ENCODE data around the gene RAP2A.

RAP2A gene

DNA sequence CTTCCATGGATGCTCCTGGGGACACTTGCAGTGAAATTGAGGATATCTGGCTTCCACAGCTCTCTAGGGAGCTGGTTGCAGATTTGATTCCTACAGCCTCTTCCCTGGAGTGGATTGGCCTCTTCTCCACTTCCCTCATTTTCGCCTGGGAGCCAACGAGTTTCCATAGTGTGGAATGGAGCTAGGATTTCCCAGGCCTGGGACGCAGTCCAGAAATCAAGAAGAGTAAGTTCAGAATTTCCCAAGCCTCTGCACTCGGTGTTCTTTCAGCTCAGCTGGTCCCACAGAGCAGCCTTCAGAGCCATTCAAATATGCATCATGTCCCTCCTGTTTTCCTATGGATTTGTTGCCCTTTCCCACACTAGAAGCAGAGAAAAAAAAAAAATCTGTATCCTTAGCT is 68.2 kb downstream of the RAP2A start:
- H3K27me3 ChIP-seq (ENCODE audit: insufficient read depth, low read length), result no peaks in the 10 kb centered on the region
- TF ChIP-seq EZH2 (IDR thresholded peaks at IDR 0.05; ENCODE audit: borderline replicate concordance, low read length) (no peak), CTCF (IDR thresholded peaks at IDR 0.05; ENCODE audit: low read length) (no peak)
- H3K9me2 ChIP-seq (ENCODE audit: low read depth, low read length), result no peaks in the 10 kb centered on the region
- H4K20me1 ChIP-seq (ENCODE audit: insufficient read depth, low read length), result no peaks in the 10 kb centered on the region
- no peaks in the 10 kb centered on the region for H3K9me3 ChIP-seq (ENCODE audit: low read length)
- H3K27ac ChIP-seq (ENCODE audit: low read depth, low read length, poor library complexity, severe bottlenecking), result no peak overlapping the region
- no peaks in the 10 kb centered on the region for H3F3A ChIP-seq (ENCODE audit: insufficient read depth, low read length)
- H3K4me2 ChIP-seq (ENCODE audit: low read length), result no peak overlapping the region
- H3K36me3 ChIP-seq (ENCODE audit: insufficient read depth, low read length), result no peaks in the 10 kb centered on the region
- no peaks in the 10 kb centered on the region for H3K79me2 ChIP-seq (ENCODE audit: insufficient read depth, low read length)
- no peak overlapping the region for H2AFZ ChIP-seq (ENCODE audit: low read length)
- H3K9ac ChIP-seq (ENCODE audit: low read length), result no peak overlapping the region
- H3K4me1 ChIP-seq (ENCODE audit: insufficient read depth, low read length, severe bottlenecking), result no peaks in the 10 kb centered on the region
- H3K4me3 ChIP-seq (ENCODE audit: low read depth, low read length, poor library complexity, severe bottlenecking), result no peak overlapping the region

- H3K36me3 ChIP-seq (ENCODE audit: insufficient read depth, low read length), result no peaks in the 10 kb centered on the region
- TF ChIP-seq EZH2 (IDR thresholded peaks at IDR 0.05; ENCODE audit: borderline replicate concordance, low read length) (no peak), CTCF (IDR thresholded peaks at IDR 0.05; ENCODE audit: low read length) (no peak)
- H3K4me3 ChIP-seq (ENCODE audit: low read depth, low read length, poor library complexity, severe bottlenecking), result no peak overlapping the region
- no peak overlapping the region for H3K27ac ChIP-seq (ENCODE audit: low read depth, low read length, poor library complexity, severe bottlenecking)
- H3K27me3 ChIP-seq (ENCODE audit: insufficient read depth, low read length), result no peaks in the 10 kb centered on the region
- no peaks in the 10 kb centered on the region for H4K20me1 ChIP-seq (ENCODE audit: insufficient read depth, low read length)
- no peaks in the 10 kb centered on the region for H3K9me2 ChIP-seq (ENCODE audit: low read depth, low read length)
- H3K9me3 ChIP-seq (ENCODE audit: low read length), result no peaks in the 10 kb centered on the region
- no peaks in the 10 kb centered on the region for H3F3A ChIP-seq (ENCODE audit: insufficient read depth, low read length)
- H3K9ac ChIP-seq (ENCODE audit: low read length), result no peak overlapping the region
- H2AFZ ChIP-seq (ENCODE audit: low read length), result no peak overlapping the region
- no peaks in the 10 kb centered on the region for H3K79me2 ChIP-seq (ENCODE audit: insufficient read depth, low read length)
- H3K4me1 ChIP-seq (ENCODE audit: insufficient read depth, low read length, severe bottlenecking), result no peaks in the 10 kb centered on the region
- no peak overlapping the region for H3K4me2 ChIP-seq (ENCODE audit: low read length)
These were observed 68.7 kb downstream of the RAP2A start for GRCh38 chr13:97502706-97503105.

DNA sequence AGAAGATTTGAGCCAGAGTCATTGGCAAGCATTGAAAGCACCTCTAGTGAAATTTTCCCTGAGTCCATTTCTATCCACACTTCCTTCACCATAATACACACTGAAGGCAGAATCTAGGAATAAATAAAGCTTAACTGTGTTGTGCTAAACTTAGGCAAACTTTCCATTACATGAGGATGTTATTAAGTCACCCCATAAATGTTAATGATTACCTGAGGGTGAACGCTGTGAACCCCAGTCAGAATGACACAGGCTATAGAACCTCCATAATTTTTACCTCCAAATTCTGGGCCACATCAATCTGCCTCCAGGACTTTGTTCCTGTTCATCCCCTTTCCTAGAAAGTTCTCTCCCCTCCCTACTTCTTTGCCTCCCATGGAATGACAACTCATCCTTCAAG is 71.0 kb downstream of the RAP2A start:
- H3K79me2 ChIP-seq (ENCODE audit: insufficient read depth, low read length), result no peaks in the 10 kb centered on the region
- no peaks in the 10 kb centered on the region for H3F3A ChIP-seq (ENCODE audit: insufficient read depth, low read length)
- H3K4me3 ChIP-seq (ENCODE audit: low read depth, low read length, poor library complexity, severe bottlenecking), result no peak overlapping the region
- no peak overlapping the region for H2AFZ ChIP-seq (ENCODE audit: low read length)
- H3K9me2 ChIP-seq (ENCODE audit: low read depth, low read length), result no peaks in the 10 kb centered on the region
- H3K27me3 ChIP-seq (ENCODE audit: insufficient read depth, low read length), result no peaks in the 10 kb centered on the region
- no peaks in the 10 kb centered on the region for H4K20me1 ChIP-seq (ENCODE audit: insufficient read depth, low read length)
- no peaks in the 10 kb centered on the region for H3K36me3 ChIP-seq (ENCODE audit: insufficient read depth, low read length)
- H3K9ac ChIP-seq (ENCODE audit: low read length), result no peak overlapping the region
- H3K4me1 ChIP-seq (ENCODE audit: insufficient read depth, low read length, severe bottlenecking), result no peaks in the 10 kb centered on the region
- H3K4me2 ChIP-seq (ENCODE audit: low read length), result no peak overlapping the region
- no peaks in the 10 kb centered on the region for H3K9me3 ChIP-seq (ENCODE audit: low read length)
- no peak for TF ChIP-seq EZH2 (IDR thresholded peaks at IDR 0.05; ENCODE audit: borderline replicate concordance, low read length)
- no peak for TF ChIP-seq CTCF (IDR thresholded peaks at IDR 0.05; ENCODE audit: low read length)
- no peak overlapping the region for H3K27ac ChIP-seq (ENCODE audit: low read depth, low read length, poor library complexity, severe bottlenecking)
